ENCODE data around the gene ACOT4.
A peak's percentile ranks its signal among the peaks of the same experiment; 100 is the strongest.
"Not testable (repeated sequence)": the region's sequence is repeated elsewhere in the genome, so short reads cannot be mapped to it uniquely, and the experiment has no call there.

ACOT4 gene

GRCh38 chr14:73582102-73582979, 9.3 kb upstream of the ACOT4 start:
- DNase-seq = not testable (repeated sequence)

- no peak for DNase-seq
These were observed 3.0 kb upstream of the ACOT4 start for GRCh38 chr14:73588695-73589094.

GRCh38 chr14:73589116-73589515, 2.6 kb upstream of the ACOT4 start:
- DNase-seq = no peak

- not testable (repeated sequence) for DNase-seq
These were observed 1.0 kb upstream of the ACOT4 start for GRCh38 chr14:73590673-73591004.

GRCh38 chr14:73594491-73594890, 2.8 kb downstream of the ACOT4 start:
- no peak for DNase-seq

- no peak for DNase-seq
These were observed 7.8 kb downstream of the ACOT4 start for GRCh38 chr14:73599499-73599898.

- no peak for DNase-seq
These were observed 11.3 kb downstream of the ACOT4 start for GRCh38 chr14:73602994-73603393.

GRCh38 chr14:73606271-73606670, 14.6 kb downstream of the ACOT4 start:
- DNase-seq = no peak

- DNase-seq = peak; percentile 4
These were observed 15.6 kb downstream of the ACOT4 start for GRCh38 chr14:73607241-73607640.

GRCh38 chr14:73610687-73611086, 19.0 kb downstream of the ACOT4 start:
- DNase-seq = no peak

- DNase-seq = peak; percentile 16
These were observed 20.8 kb downstream of the ACOT4 start, which contains the start of gene ACOT6 for GRCh38 chr14:73612339-73613045. Gene ACOT6 (plus strand): TSS chr14:73612517. CDS start chr14:73612572, 55 bp downstream.

- no peak for DNase-seq
These were observed 21.3 kb downstream of the ACOT4 start for GRCh38 chr14:73613046-73613383.

- DNase-seq = no peak
These were observed 21.8 kb downstream of the ACOT4 start for GRCh38 chr14:73613419-73613963.

GRCh38 chr14:73616831-73617230, 25.2 kb downstream of the ACOT4 start:
- no peak for DNase-seq

GRCh38 chr14:73619524-73619923, 27.9 kb downstream of the ACOT4 start:
- DNase-seq = no peak

- DNase-seq = no peak
These were observed 28.6 kb downstream of the ACOT4 start for GRCh38 chr14:73620268-73620667.

GRCh38 chr14:73623504-73624054, 31.9 kb downstream of the ACOT4 start:
- no peak for DNase-seq

- DNase-seq = no peak
These were observed 34.0 kb downstream of the ACOT4 start for GRCh38 chr14:73625706-73626105.

- no peak for DNase-seq
These were observed 35.5 kb downstream of the ACOT4 start for GRCh38 chr14:73627151-73627558.

GRCh38 chr14:73630009-73630780, 38.5 kb downstream of the ACOT4 start:
- DNase-seq = peak; percentile 14

GRCh38 chr14:73633116-73634010, 41.7 kb downstream of the ACOT4 start:
- DNase-seq = peak; percentile 87
